SK-N-MC (cell line): ENCODE measurements around the gene SGMS1.

Experiments
- DNase-seq: peaks from one replicate; pipeline ENCODE4 v3.0.0-alpha.2; 2011; ENCODE audit warnings: low read depth, low spot score
- H3K27ac ChIP-seq: fragments of 200-600 bp; sonication (generic); 2 replicates; pipeline ENCODE4 v1.5.1; 2016; ENCODE audit warnings: mixed run types
- H3K36me3 ChIP-seq: fragments of 200-600 bp; sonication (generic); 2 replicates; pipeline ENCODE4 v1.6.1; 2017; ENCODE audit warnings: antibody characterized with exemption, low read length, mixed read lengths; ENCODE audit not compliant: insufficient read depth
- H3K4me3 ChIP-seq: fragments of 200-600 bp; sonication (generic); 2 replicates; pipeline ENCODE4 v1.5.1; 2016
- H3K9ac ChIP-seq: fragments of 200-600 bp; sonication (generic); 2 replicates; pipeline ENCODE4 v1.8.0; 2017; ENCODE audit warnings: mixed run types, mixed read lengths; ENCODE audit not compliant: insufficient read length
- H3K9me3 ChIP-seq: fragments of 200-600 bp; sonication (generic); 2 replicates; pipeline ENCODE4 v1.6.1; 2017; ENCODE audit warnings: low read depth, mild to moderate bottlenecking, antibody characterized with exemption, low read length, moderate library complexity, mixed read lengths
- EZH2 ChIP-seq: fragments of 200-600 bp; sonication (generic); IDR thresholded peaks from one replicate; pipeline ENCODE4 v1.6.1; 2017; ENCODE audit warnings: antibody characterized with exemption
- FOXP2 ChIP-seq: optimal IDR thresholded peaks from 2 replicates; pipeline ENCODE3; 2011; ENCODE audit warnings: mild to moderate bottlenecking, moderate library complexity; ENCODE audit not compliant: insufficient read depth; ENCODE audit errors: extremely low read length, control extremely low read depth
- POLR2AphosphoS5 ChIP-seq: IDR thresholded peaks from 2 replicates; pipeline ENCODE4 v1.6.1; 2012; ENCODE audit warnings: mild to moderate bottlenecking, low read depth, low read length, borderline replicate concordance

Gene SGMS1

GRCh38 chr10:50417886-50418830 is 205.6 kb downstream of the SGMS1 start:
- peak overlapping the region; percentile 75 for H3K4me3 ChIP-seq
- H3K9me3 ChIP-seq = no peaks in the 10 kb centered on the region
- DNase-seq = no peak
- no peak overlapping the region for H3K27ac ChIP-seq
- no peaks in the 10 kb centered on the region for H3K36me3 ChIP-seq
- no peak for TF ChIP-seq POLR2AphosphoS5
- no peak for TF ChIP-seq EZH2
- TF ChIP-seq FOXP2 = no peak
- H3K9ac ChIP-seq = peak overlapping the region; percentile 45

- no peak for DNase-seq
- peak overlapping the region; percentile 75 for H3K4me3 ChIP-seq
- no peak overlapping the region for H3K27ac ChIP-seq
- H3K36me3 ChIP-seq = no peaks in the 10 kb centered on the region
- no peak overlapping the region for H3K9ac ChIP-seq
- TF ChIP-seq FOXP2 (no peak), EZH2 (no peak), POLR2AphosphoS5 (no peak)
- no peaks in the 10 kb centered on the region for H3K9me3 ChIP-seq
Measured at GRCh38 chr10:50417486-50417885, 206.3 kb downstream of the SGMS1 start.

GRCh38 chr10:50416881-50417280 is 206.9 kb downstream of the SGMS1 start:
- H3K36me3 ChIP-seq = no peaks in the 10 kb centered on the region
- TF ChIP-seq FOXP2 (no peak), EZH2 (no peak), POLR2AphosphoS5 (no peak)
- no peak overlapping the region for H3K9ac ChIP-seq
- no peaks in the 10 kb centered on the region for H3K9me3 ChIP-seq
- H3K4me3 ChIP-seq = no peak overlapping the region; the same call in 1 of the 2 replicates
- H3K27ac ChIP-seq = no peak overlapping the region
- DNase-seq = no peak

- Histone ChIP-seq H3K9me3 (no peaks in the 10 kb centered on the region), H3K9ac (no peak overlapping the region), H3K4me3 (no peak overlapping the region), H3K27ac (no peak overlapping the region), H3K36me3 (no peaks in the 10 kb centered on the region)
- TF ChIP-seq POLR2AphosphoS5 = no peak
- no peak for TF ChIP-seq EZH2
- no peak for TF ChIP-seq FOXP2
- no peak for DNase-seq
Measured at GRCh38 chr10:50416181-50416824, 207.5 kb downstream of the SGMS1 start.

- DNase-seq = no peak
- H3K9ac ChIP-seq = no peak overlapping the region
- no peak for TF ChIP-seq POLR2AphosphoS5
- no peak overlapping the region for H3K4me3 ChIP-seq
- no peak overlapping the region for H3K27ac ChIP-seq
- no peaks in the 10 kb centered on the region for H3K36me3 ChIP-seq
- H3K9me3 ChIP-seq = no peaks in the 10 kb centered on the region
Measured at GRCh38 chr10:50415292-50415691, 208.5 kb downstream of the SGMS1 start.

- Histone ChIP-seq H3K9ac (no peak overlapping the region), H3K27ac (no peak overlapping the region), H3K9me3 (no peaks in the 10 kb centered on the region), H3K36me3 (no peaks in the 10 kb centered on the region), H3K4me3 (no peak overlapping the region)
- no peak for DNase-seq
- TF ChIP-seq FOXP2 = no peak
- no peak for TF ChIP-seq POLR2AphosphoS5
- TF ChIP-seq EZH2 = no peak
Measured at GRCh38 chr10:50410066-50410811, 213.5 kb downstream of the SGMS1 start.

GRCh38 chr10:50407076-50407801 is 216.5 kb downstream of the SGMS1 start:
- H3K9ac ChIP-seq = no peak overlapping the region
- DNase-seq = no peak
- H3K36me3 ChIP-seq = no peaks in the 10 kb centered on the region
- no peak overlapping the region for H3K27ac ChIP-seq
- TF ChIP-seq POLR2AphosphoS5 (no peak), EZH2 (no peak), FOXP2 (no peak)
- no peak overlapping the region for H3K4me3 ChIP-seq
- H3K9me3 ChIP-seq = no peaks in the 10 kb centered on the region

- Histone ChIP-seq H3K4me3 (no peak overlapping the region), H3K9me3 (no peaks in the 10 kb centered on the region), H3K27ac (no peak overlapping the region), H3K9ac (no peak overlapping the region), H3K36me3 (no peaks in the 10 kb centered on the region)
- no peak for DNase-seq
- TF ChIP-seq FOXP2 (no peak), POLR2AphosphoS5 (no peak), EZH2 (no peak)
Measured at GRCh38 chr10:50406457-50407070, 217.2 kb downstream of the SGMS1 start.
